HCT116 (cell line): ENCODE data around the gene ASB3. TPM values are rescaled to one million over a fixed set of nuclear protein-coding genes. Genes with fewer than 3 reads are reported as not detected.

Experiments
- ATAC-seq: fragments of 200-7000 bp; cut with Tn5 transposase; 2 replicates; pipeline ENCODE4 v1.9.1; 2020; ENCODE audit warnings: mild to moderate bottlenecking, moderate library complexity
- BruUV-seq: library from RNA; stranded (reverse); fragments of 400-500 nt; replicated peaks from 2 replicates; lab custom pipeline; 2021; lab: Mats Ljungman, UMichigan
- CTCF ChIA-PET: fragments of 300-600 bp; sonication (Branson Sonifier 250); formaldehyde crosslinking; loops from one replicate; lab custom pipeline; 2021; ENCODE audit warnings: antibody characterized with exemption; lab: Charles Lee
- POLR2A ChIA-PET: fragments of 300-600, 350-600 bp; sonication (Branson Sonifier 250); formaldehyde crosslinking; loops from one replicate; lab custom pipeline; 2021; ENCODE audit warnings: antibody characterized with exemption; lab: Charles Lee
- RAD21 ChIA-PET, 2 experiments: fragments of 300-600 bp; sonication (Branson Sonifier 250); formaldehyde crosslinking; loops; one replicate each; lab custom pipeline; 2023; ENCODE audit warnings: low total read pairs in 2 of 2; ENCODE audit not compliant: uncharacterized antibody in 2 of 2, unreplicated experiment in 2 of 2, low non-redundant PET in 1 of 2; lab: Charles Lee
- DNase-seq: peaks from one replicate; pipeline ENCODE4 v3.0.0-alpha.2; 2010; ENCODE audit warnings: low read depth, low spot score
- H2AFZ ChIP-seq: fragments of 200-600 bp; shearing (Covaris generic), sonication (generic); 2 replicates; pipeline ENCODE4 v1.6.1; 2017; ENCODE audit warnings: low read depth, mixed run types, mixed read lengths, antibody characterized with exemption, low read length; ENCODE audit not compliant: poor library complexity, severe bottlenecking
- H3K27ac ChIP-seq: 2 replicates; pipeline ENCODE4 v1.5.1; 2012; ENCODE audit warnings: low read depth, low read length
- H3K27me3 ChIP-seq: fragments of 200-600 bp; sonication (generic); 2 replicates; pipeline ENCODE4 v1.6.1; 2016; ENCODE audit warnings: mixed run types, low read length, mixed read lengths; ENCODE audit not compliant: insufficient read depth
- H3K36me3 ChIP-seq, 2 experiments: fragments of 200-500 bp in 1 of 2; fragments of 200-600 bp in 1 of 2; sonication (Bioruptor generic) in 1 of 2; sonication (generic) in 1 of 2; 2 replicates each; pipeline versions ENCODE4 v1.5.1 to v1.6.1; 2014 to 2016; ENCODE audit warnings: low read length in 2 of 2, inconsistent platforms in 1 of 2, mixed read lengths in 1 of 2, mixed run types in 1 of 2; ENCODE audit not compliant: insufficient read depth in 2 of 2, control insufficient read depth in 1 of 2
- H3K4me1 ChIP-seq, 2 experiments: fragments of 200-600 bp in 1 of 2; sonication (generic) in 1 of 2; 2 replicates each; pipeline versions ENCODE4 v1.5.1 to v1.6.1; 2012 to 2017; ENCODE audit warnings: low read length in 2 of 2, inconsistent platforms in 1 of 2, mild to moderate bottlenecking in 1 of 2, mixed read lengths in 1 of 2, mixed run types in 1 of 2, moderate library complexity in 1 of 2; ENCODE audit not compliant: insufficient read depth in 2 of 2, control insufficient read depth in 1 of 2
- H3K4me2 ChIP-seq: fragments of 200-600 bp; sonication (generic); 2 replicates; pipeline ENCODE4 v1.6.1; 2017; ENCODE audit warnings: mixed run types, low read length, mixed read lengths
- H3K4me3 ChIP-seq, 2 experiments: fragments of 200-600 bp in 1 of 2; sonication (generic) in 1 of 2; replicated peaks in 1 of 2; 2 replicates each; pipeline ENCODE4 v1.5.1; 2011 to 2016; ENCODE audit warnings: low read length in 2 of 2, control low read depth in 1 of 2, low read depth in 1 of 2, mild to moderate bottlenecking in 1 of 2, mixed read lengths in 1 of 2, mixed run types in 1 of 2
- H3K79me2 ChIP-seq: fragments of 200-600 bp; sonication (generic); 2 replicates; pipeline ENCODE4 v1.6.1; 2017; ENCODE audit warnings: mild to moderate bottlenecking, mixed run types, low read length, moderate library complexity, mixed read lengths; ENCODE audit not compliant: insufficient read depth
- H3K9ac ChIP-seq: fragments of 200-600 bp; sonication (generic); 2 replicates; pipeline ENCODE4 v1.6.1; 2016; ENCODE audit warnings: low read length, mixed read lengths
- H3K9me2 ChIP-seq: fragments of 200-600 bp; sonication (generic), shearing (Covaris generic); 2 replicates; pipeline ENCODE4 v1.6.1; 2017; ENCODE audit warnings: mixed run types, mild to moderate bottlenecking, moderate library complexity; ENCODE audit not compliant: insufficient read depth
- H3K9me3 ChIP-seq, 2 experiments: fragments of 200-500 bp in 1 of 2; fragments of 200-600 bp in 1 of 2; sonication (Bioruptor generic) in 1 of 2; sonication (generic) in 1 of 2; 2 replicates each; pipeline ENCODE4 v1.6.1; 2014 to 2017; ENCODE audit warnings: low read length in 2 of 2, mixed read lengths in 2 of 2, inconsistent platforms in 1 of 2, low read depth in 1 of 2, mild to moderate bottlenecking in 1 of 2, mixed run types in 1 of 2, moderate library complexity in 1 of 2; ENCODE audit not compliant: control insufficient read depth in 1 of 2, insufficient read depth in 1 of 2
- H4K20me1 ChIP-seq: fragments of 200-600 bp; sonication (generic), shearing (Covaris generic); 2 replicates; pipeline ENCODE4 v1.6.1; 2017; ENCODE audit warnings: mixed run types, mild to moderate bottlenecking, moderate library complexity; ENCODE audit not compliant: insufficient read depth
- CBX3 ChIP-seq: IDR thresholded peaks from 2 replicates; pipeline ENCODE4 v1.6.1; 2012; ENCODE audit warnings: low read depth
- CTCF ChIP-seq, 3 experiments: fragments of 200-600 bp in 1 of 3; sonication (generic) in 1 of 3; IDR thresholded peaks in 2 of 3; conservative IDR thresholded peaks in 1 of 3; 2 replicates each; pipeline ENCODE4 v1.5.1; 2012 to 2017; ENCODE audit warnings: low read depth in 2 of 3, low read length in 2 of 3, antibody characterized with exemption in 1 of 3, borderline replicate concordance in 1 of 3, control low read depth in 1 of 3, mild to moderate bottlenecking in 1 of 3, mixed read lengths in 1 of 3, mixed run types in 1 of 3, moderate library complexity in 1 of 3; ENCODE audit not compliant: insufficient read depth in 1 of 3
- EGR1 ChIP-seq: IDR thresholded peaks from 2 replicates; pipeline ENCODE4 v1.6.1; 2012; ENCODE audit warnings: low read depth
- EZH2phosphoT487 ChIP-seq: fragments of 200-600 bp; IDR thresholded peaks from 2 replicates; pipeline ENCODE4 v1.6.1; 2018; ENCODE audit warnings: antibody characterized with exemption, borderline replicate concordance
- FOSL1 ChIP-seq: IDR thresholded peaks from 2 replicates; pipeline ENCODE4 v1.6.1; 2012; ENCODE audit warnings: low read depth
- JUND ChIP-seq: IDR thresholded peaks from 2 replicates; pipeline ENCODE4 v1.6.1; 2012
- MAX ChIP-seq: IDR thresholded peaks from 2 replicates; pipeline ENCODE4 v1.6.1; 2012
- POLR2A ChIP-seq: IDR thresholded peaks from 2 replicates; pipeline ENCODE4 v1.7.0; 2011; ENCODE audit warnings: borderline replicate concordance; ENCODE audit not compliant: insufficient read depth, insufficient read length; ENCODE audit errors: extremely low read depth
- SIN3A ChIP-seq: IDR thresholded peaks from 2 replicates; pipeline ENCODE4 v1.6.1; 2012; ENCODE audit warnings: low read depth
- SP1 ChIP-seq: IDR thresholded peaks from 2 replicates; pipeline ENCODE4 v1.6.1; 2012; ENCODE audit warnings: low read depth
- SRF ChIP-seq: IDR thresholded peaks from 2 replicates; pipeline ENCODE4 v1.6.1; 2012; ENCODE audit warnings: low read depth
- TCF7L2 ChIP-seq: IDR thresholded peaks from 2 replicates; pipeline ENCODE4 v1.7.0; 2011; ENCODE audit warnings: borderline replicate concordance, inconsistent platforms; ENCODE audit not compliant: insufficient read depth, insufficient read length; ENCODE audit errors: extremely low read depth
- YY1 ChIP-seq: IDR thresholded peaks from 2 replicates; pipeline ENCODE4 v1.6.1; 2011; ENCODE audit warnings: low read length, low read depth, moderate library complexity, mild to moderate bottlenecking; ENCODE audit not compliant: insufficient replicate concordance; ENCODE audit errors: extremely low read depth
- ZFX ChIP-seq: fragments of 450-650 bp; IDR thresholded peaks from 2 replicates; pipeline ENCODE4 v1.6.1; 2017
- ZNF274 ChIP-seq: fragments of 200-500 bp; sonication (Bioruptor generic); IDR thresholded peaks from 2 replicates; pipeline ENCODE4 v1.6.1; 2014; ENCODE audit warnings: mild to moderate bottlenecking, low read depth, low read length, inconsistent platforms
- intact Hi-C: fragments of 100-400 bp; cut with micrococcal nuclease; formaldehyde crosslinking; loops from 2 replicates; pipeline ENCODE4 v1.10.0; 2022
- total RNA-seq: library from RNA; stranded (reverse); gene quantifications from one replicate; pipeline ENCODE4 v1.2.1, GENCODE V29; 2021; ENCODE audit not compliant: unreplicated experiment

The ASB3 gene
- total RNA-seq, 1 experiment from 2014 or later: 17.3 TPM

GRCh38 chr2:53829273-53829979 is 42.7 kb upstream of the ASB3 start:
- no peak overlapping the region for H2AFZ ChIP-seq
- intact Hi-C loops: no loop called here
- DNase-seq: no peak
- no peaks in the 10 kb centered on the region for H3K9me2 ChIP-seq
- POLR2A ChIA-PET: interaction anchor here (0.7 kb wide), 1 partner anchor 39 kb away, joined by 3 read pairs; no protein-coding TSS in a partner anchor
- no peaks in the 10 kb centered on the region for H3K79me2 ChIP-seq
- no peaks in the 10 kb centered on the region for H3K27me3 ChIP-seq
- no peak for ATAC-seq
- H4K20me1 ChIP-seq: no peaks in the 10 kb centered on the region
- CTCF ChIA-PET: no interaction called here
- no peaks in the 10 kb centered on the region for H3K4me1 ChIP-seq
- no peak overlapping the region for H3K9ac ChIP-seq
- H3K27ac ChIP-seq: no peak overlapping the region
- no peaks in the 10 kb centered on the region for H3K9me3 ChIP-seq
- RAD21 ChIA-PET: no interaction called here
- no peak overlapping the region for H3K4me2 ChIP-seq
- no peaks in the 10 kb centered on the region for H3K36me3 ChIP-seq
- BruUV-seq: no TSS peak
- H3K4me3 ChIP-seq: no peak overlapping the region
- TF ChIP-seq JUND (no peak), FOSL1 (no peak), EZH2phosphoT487 (no peak), CTCF (IDR thresholded peaks at IDR 0.05 in 2 of 3, conservative IDR thresholded peaks at IDR 0.05 in 1 of 3; ENCODE audit: borderline replicate concordance in 1 of 3, insufficient read depth in 1 of 3, low read depth in 2 of 3, low read length in 2 of 3) (no peak), TCF7L2 (no peak), SP1 (no peak), ZFX (no peak), SIN3A (no peak), MAX (no peak), EGR1 (no peak), SRF (no peak), CBX3 (no peak), POLR2A (no peak), ZNF274 (no peak), YY1 (no peak)
